ENCODE results near the gene TMX1. TPM values are rescaled to one million over a fixed set of nuclear protein-coding genes. Genes with fewer than 3 reads are reported as not detected.

TMX1 gene
- total RNA-seq, 1 experiment from 2014 or later = 46.2 TPM

DNA sequence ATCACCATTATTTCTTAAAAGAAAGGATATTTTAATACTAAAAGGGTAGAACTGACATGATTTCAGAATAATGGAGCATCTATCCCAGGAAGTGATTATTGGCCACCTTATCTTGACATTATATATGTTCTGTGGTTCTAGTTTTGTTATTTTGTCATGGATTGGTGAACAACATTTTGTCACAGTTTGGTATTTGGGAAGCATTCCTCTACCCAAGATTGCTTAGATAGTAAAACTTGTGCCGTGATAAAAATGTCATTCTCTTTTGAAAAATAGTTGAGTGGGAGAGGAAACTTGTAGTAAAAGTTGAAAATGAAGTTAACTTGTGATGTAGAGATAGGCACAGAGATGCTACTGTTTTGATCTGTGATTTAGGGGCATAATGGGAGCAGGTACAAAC is 65.7 kb downstream of the TMX1 start:
- Histone ChIP-seq H3K27ac (ENCODE audit: low read depth, low read length) (no peak overlapping the region), H3K4me3 (replicated peaks in 1 of 2; ENCODE audit: low read depth in 1 of 2, low read length in 2 of 2) (no peak overlapping the region), H4K20me1 (ENCODE audit: insufficient read depth) (no peaks in the 10 kb centered on the region), H3K4me1 (ENCODE audit: control insufficient read depth in 1 of 2, insufficient read depth in 2 of 2, low read length in 2 of 2) (peaks cover 0 to 6% of the 10 kb centered on the region in 2 experiments; a peak in 2 of 4 replicates), H3K9me2 (ENCODE audit: insufficient read depth) (no peaks in the 10 kb centered on the region), H3K27me3 (ENCODE audit: insufficient read depth, low read length) (no peaks in the 10 kb centered on the region), H3K36me3 (ENCODE audit: control insufficient read depth in 1 of 2, insufficient read depth in 2 of 2, low read length in 2 of 2) (no peaks in the 10 kb centered on the region), H2AFZ (ENCODE audit: low read depth, low read length, poor library complexity, severe bottlenecking) (no peak overlapping the region), H3K9me3 (ENCODE audit: control insufficient read depth in 1 of 2, insufficient read depth in 1 of 2, low read depth in 1 of 2, low read length in 2 of 2) (no peaks in the 10 kb centered on the region), H3K79me2 (ENCODE audit: insufficient read depth, low read length) (no peaks in the 10 kb centered on the region), H3K4me2 (ENCODE audit: low read length) (no peak overlapping the region), H3K9ac (ENCODE audit: low read length) (no peak overlapping the region)
- ChIA-PET RAD21 (ENCODE audit: low non-redundant PET in 1 of 2, low total read pairs in 2 of 2, uncharacterized antibody in 2 of 2, unreplicated experiment in 2 of 2) (no interaction called here), CTCF (no interaction called here), POLR2A (no interaction called here)
- TF ChIP-seq SP1 (IDR thresholded peaks at IDR 0.05; ENCODE audit: low read depth) (no peak), POLR2A (IDR thresholded peaks at IDR 0.05; ENCODE audit: borderline replicate concordance, extremely low read depth, insufficient read depth, insufficient read length) (no peak), POLR2AphosphoS5 (IDR thresholded peaks at IDR 0.05; ENCODE audit: low read depth, low read length) (no peak), ELF1 (IDR thresholded peaks at IDR 0.05; ENCODE audit: borderline replicate concordance, low read depth) (no peak), EGR1 (IDR thresholded peaks at IDR 0.05; ENCODE audit: low read depth) (no peak), ZFX (IDR thresholded peaks at IDR 0.05) (no peak), YY1 (IDR thresholded peaks at IDR 0.05; ENCODE audit: extremely low read depth, insufficient replicate concordance, low read depth, low read length) (no peak), EZH2 (IDR thresholded peaks at IDR 0.05) (no peak)
- TF ChIP-seq, protein P1, sequence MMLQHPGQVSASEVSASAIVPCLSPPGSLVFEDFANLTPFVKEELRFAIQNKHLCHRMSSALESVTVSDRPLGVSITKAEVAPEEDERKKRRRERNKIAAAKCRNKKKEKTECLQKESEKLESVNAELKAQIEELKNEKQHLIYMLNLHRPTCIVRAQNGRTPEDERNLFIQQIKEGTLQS (IDR thresholded peaks at IDR 0.05) = no peak
- TF ChIP-seq, protein P2, sequence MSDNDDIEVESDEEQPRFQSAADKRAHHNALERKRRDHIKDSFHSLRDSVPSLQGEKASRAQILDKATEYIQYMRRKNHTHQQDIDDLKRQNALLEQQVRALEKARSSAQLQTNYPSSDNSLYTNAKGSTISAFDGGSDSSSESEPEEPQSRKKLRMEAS (IDR thresholded peaks at IDR 0.05) = no peak
- TF ChIP-seq, protein P3, sequence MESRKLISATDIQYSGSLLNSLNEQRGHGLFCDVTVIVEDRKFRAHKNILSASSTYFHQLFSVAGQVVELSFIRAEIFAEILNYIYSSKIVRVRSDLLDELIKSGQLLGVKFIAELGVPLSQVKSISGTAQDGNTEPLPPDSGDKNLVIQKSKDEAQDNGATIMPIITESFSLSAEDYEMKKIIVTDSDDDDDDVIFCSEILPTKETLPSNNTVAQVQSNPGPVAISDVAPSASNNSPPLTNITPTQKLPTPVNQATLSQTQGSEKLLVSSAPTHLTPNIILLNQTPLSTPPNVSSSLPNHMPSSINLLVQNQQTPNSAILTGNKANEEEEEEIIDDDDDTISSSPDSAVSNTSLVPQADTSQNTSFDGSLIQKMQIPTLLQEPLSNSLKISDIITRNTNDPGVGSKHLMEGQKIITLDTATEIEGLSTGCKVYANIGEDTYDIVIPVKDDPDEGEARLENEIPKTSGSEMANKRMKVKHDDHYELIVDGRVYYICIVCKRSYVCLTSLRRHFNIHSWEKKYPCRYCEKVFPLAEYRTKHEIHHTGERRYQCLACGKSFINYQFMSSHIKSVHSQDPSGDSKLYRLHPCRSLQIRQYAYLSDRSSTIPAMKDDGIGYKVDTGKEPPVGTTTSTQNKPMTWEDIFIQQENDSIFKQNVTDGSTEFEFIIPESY (IDR thresholded peaks at IDR 0.05; ENCODE audit: extremely low read depth, insufficient replicate concordance, low read length) = no peak
- DNase-seq (ENCODE audit: low read depth, low spot score) (no peak), ATAC-seq (no peak)
- no TSS peak for BruUV-seq (replicated peaks)
- intact Hi-C loops (cut with micrococcal nuclease) = no loop called here

Other genes with a start within 250 kb of the TMX1 start
- 4.6 TPM for gene TRIM9, start 145.1 kb upstream of the TMX1 start, total RNA-seq (2021; ENCODE audit: unreplicated experiment)